Hindlimb muscle (tissue), 1 donor: ENCODE results near the gene CDC42EP1. TPM values are rescaled to one million over a fixed set of nuclear protein-coding genes. Genes with fewer than 3 reads are reported as not detected.

ENCODE experiments used
- DNase-seq: peaks from one replicate; pipeline ENCODE4 v3.0.0-alpha.2; 2013
- polyA plus RNA-seq: library from polyadenylated mRNA; unstranded; fragments of 120-200 nt; gene quantifications from one replicate; pipeline ENCODE4 v1.2.1, GENCODE V29; 2013; ENCODE audit not compliant: insufficient read length

CDC42EP1 gene
- polyA plus RNA-seq, 1 donor, result 53.9 TPM

GRCh38 chr22:37561212-37562048 is 1.1 kb downstream of the CDC42EP1 start:
- DNase-seq, result peak; percentile 92

DNA sequence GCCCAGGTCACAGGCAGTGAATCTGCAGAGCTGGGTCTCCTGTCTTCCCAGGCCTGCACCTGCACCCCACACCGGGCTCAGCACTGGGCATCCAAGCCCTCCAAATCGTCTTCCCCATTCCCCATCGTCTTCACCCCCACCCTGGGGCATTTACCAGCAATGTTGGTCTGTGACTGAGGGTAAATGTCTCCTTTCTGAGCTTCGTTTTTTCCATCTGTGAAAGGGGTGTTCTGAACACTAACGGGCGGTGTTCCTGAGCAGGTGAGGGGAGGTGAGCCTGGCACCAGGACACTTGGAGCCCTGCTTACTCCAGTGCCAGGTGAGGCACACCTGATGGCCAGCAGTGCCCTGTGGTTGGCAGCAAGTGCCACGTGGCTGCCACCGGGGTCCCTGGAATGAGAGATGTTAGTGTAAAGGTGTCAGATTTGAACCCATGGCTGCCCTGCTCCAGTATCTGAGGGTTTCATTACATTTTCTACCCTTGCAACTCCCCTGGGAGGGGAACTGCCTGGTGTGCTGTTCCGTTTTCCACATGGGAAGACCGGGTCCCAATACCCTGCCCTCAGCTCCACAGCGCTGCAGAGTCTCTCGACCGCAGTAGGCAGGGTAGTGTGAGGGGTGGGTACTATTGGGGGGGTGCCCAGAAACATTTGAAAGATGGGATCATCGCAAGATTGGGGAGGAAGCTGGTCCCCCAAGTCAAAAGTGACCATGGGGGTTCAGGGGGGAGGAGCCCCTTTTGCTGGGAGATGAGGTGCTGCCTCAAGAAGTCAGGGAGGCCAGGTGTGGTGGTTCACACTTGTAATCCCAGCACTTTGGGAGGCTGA is 2.0 kb downstream of the CDC42EP1 start:
- DNase-seq, result no peak

DNA sequence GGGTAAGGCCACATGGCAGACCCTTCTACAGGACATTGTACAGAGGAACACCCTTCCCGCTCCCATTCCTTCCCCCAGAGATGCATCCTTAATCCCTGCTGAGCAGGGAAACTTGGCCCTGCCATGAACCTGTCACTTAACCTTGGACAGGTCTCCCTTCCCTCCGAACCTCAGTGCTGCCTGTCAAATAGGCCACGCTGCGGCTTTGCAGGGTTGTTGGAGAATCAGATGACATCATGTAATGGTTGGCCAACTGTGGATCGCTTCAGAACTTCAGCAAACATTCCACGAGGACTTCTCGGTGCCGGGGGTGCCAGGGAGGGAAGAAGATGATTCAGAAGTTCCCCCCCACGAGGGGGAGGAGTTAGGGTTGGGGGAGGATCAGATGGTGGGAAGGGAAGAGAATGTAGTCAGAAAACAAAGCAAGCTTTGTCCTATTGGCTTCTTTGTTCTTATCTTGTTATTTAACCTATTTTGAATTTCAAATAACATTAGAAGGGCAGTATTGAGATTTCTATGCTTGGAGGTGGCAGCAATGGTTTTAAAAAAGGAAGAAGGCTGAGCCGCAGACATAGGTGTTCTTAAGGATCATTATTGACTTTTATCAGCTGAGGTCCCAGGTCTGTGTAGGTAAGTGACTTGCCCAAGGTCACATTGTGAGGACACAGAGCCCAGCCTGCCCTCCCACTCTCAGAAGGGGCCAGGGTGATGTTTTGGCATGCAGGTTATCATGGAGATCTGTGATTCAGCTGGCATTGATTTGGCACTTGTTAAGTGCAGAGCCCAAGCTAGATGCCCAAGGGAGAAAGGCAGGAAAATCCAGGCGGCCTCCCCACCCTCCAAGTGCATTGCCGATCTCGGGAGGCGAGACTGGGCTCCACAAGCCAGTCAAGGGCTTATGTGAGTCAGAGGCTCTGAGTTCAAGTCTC is 3.1 kb downstream of the CDC42EP1 start:
- no peak for DNase-seq

GRCh38 chr22:37564111-37564711 is 3.9 kb downstream of the CDC42EP1 start:
- no peak for DNase-seq

GRCh38 chr22:37565830-37566229 is 5.5 kb downstream of the CDC42EP1 start:
- DNase-seq, result no peak

- DNase-seq, result no peak
Observed at GRCh38 chr22:37566329-37566837, 6.1 kb downstream of the CDC42EP1 start.

DNA sequence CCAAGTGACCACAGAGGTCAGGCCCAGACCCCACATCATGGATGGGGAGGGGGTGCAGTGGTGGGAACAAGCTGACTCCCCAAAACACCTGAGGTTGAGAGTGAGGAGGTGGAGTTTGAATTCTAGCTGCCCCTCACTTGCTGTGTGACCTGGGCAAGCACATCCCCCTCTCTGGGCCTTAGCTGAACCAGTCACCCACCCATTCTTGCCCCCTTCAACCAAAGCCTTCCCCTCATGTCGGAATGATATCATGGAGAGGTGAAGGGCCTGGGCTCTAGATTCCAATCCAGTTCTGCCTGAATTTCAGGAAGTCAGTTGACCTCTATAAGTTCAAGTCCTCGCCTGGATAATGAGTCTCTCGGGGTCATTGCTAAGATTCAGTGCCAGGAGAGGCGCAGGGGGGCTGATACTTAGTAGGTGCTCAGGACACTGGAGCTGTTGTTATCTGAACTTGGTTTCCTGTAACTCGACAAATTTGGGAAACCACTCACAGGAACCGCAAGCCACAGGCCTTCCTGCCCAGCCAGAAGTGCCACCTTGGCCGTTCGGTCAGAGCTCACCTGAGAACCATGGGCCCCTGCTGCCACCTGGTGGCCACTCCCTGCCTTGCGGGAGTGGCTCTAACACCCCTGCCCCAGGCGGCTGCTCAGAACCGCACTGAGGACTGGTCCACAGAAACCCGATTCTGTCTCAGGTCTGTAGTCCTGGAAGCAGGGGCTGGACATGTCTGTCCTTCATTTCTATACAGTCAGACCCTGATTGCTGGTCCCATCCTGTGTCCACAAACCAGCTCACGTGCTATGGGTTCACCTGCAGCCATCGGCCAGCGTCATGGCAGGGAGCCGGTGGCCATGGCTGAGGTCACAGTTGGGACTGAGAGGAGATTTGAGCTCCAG is 6.9 kb downstream of the CDC42EP1 start:
- DNase-seq, result peak; percentile 63

DNA sequence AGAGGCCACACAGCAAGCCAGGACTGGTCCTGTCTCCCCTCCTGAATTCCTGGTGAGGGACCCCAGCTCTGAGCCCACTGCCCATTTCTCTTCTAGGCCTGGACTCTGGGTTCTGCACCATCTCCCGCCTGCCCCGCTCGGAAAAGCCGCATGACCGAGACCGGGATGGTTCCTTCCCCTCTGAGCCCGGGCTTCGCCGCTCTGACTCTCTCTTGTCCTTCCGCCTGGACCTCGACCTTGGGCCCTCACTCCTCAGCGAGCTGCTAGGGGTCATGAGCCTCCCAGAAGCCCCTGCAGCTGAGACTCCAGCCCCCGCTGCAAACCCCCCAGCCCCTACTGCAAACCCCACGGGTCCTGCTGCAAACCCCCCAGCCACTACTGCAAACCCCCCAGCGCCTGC is 7.7 kb downstream of the CDC42EP1 start:
- DNase-seq, result no peak

DNA sequence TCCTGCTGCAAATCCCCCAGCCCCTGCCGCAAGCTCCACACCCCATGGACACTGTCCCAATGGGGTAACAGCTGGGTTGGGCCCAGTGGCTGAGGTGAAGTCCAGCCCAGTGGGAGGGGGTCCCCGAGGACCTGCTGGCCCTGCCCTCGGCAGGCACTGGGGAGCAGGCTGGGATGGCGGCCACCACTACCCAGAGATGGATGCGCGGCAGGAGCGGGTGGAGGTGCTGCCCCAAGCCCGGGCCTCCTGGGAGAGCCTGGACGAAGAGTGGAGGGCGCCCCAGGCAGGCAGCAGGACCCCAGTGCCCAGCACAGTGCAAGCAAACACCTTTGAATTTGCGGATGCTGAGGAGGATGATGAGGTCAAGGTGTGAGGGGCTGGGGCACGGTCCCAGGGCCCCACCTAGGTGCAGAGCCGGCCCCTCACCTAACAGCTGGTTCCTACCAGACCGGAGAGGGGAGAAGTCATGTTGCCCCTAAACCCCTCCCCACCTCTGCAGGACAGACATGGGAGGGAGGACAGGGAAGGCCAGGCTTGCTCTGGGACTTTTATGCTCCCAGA is 8.2 kb downstream of the CDC42EP1 start:
- DNase-seq, result no peak

DNA sequence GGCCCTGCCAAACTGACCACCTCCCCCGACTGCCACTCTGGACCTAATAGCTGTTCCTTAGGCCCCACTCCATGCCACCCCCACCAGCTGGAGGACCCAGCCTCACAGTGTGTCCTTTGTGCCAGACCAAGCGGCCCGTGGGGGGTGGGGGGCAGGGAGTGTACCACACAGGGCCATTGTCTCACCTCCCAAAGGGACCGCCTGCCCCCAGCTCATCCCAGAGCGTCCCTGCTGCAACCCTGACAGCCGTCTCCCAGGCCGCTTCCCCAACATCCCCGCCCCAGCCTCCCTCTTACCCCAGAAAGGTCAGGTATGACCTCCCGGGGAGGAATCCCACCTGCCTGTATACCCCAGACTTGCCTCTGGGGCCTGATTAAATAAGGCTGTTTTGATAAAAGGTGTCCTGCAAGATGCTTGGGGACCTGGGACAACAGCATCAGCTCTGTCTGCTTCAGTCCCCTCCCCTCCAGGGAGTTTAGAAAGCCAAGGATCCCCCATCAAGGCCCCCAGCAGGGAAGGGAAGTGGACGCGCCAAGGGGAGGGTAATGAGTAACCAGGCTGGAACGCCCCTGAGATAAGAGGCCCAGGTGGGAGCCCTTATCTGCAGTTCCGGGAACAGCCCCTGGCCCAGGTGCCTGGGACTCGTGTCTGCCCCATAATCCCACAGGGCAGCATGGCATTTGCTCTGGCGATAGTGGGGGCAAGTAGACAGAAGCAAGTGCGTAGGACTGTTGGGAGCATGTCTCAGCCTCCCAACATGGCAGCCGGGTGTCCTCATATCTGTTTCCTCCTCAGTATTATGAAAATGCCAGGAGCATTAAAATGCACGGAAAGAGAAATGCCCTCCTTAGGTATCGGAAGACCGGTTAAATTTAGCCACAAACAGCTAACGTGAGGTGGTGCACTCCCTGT is 9.0 kb downstream of the CDC42EP1 start:
- DNase-seq, result no peak

- DNase-seq, result no peak
Observed at GRCh38 chr22:37569921-37570660, 9.8 kb downstream of the CDC42EP1 start.

DNA sequence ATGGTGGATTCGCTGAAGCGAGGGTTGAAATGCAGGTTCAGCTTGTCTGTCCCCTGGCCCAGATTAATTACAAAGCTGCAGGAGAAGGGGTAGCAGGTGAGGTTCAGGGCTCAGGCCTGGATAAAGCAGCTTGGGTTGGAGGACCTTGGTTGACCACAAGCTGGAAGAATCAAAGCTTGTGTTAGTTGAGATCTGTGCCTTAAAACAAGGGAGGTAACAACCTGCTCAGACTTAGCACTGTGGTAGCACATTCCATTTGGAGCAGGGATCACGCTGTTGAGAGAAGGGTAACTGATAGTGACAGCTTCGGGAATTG is 10.3 kb downstream of the CDC42EP1 start:
- no peak for DNase-seq

- no peak for DNase-seq
Observed at GRCh38 chr22:37571258-37571991, 11.1 kb downstream of the CDC42EP1 start.

DNA sequence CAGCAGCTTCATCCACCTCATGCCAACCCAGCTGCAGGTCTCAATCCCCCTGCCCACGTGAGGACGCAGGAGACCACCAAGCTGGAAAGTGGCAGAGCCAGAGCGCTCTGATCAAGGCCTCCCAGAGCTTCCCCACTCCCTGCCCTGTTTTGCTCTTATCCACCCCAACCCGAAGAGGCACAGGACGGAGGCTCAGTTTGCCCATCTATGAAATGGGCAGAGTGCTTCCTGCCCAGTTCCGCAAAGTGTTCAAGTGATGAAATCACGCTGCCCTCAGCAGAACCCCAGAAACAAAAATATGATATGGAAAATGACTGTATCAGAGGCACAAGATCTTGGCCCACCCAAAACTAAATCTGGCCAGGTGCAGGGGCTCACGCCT is 11.7 kb downstream of the CDC42EP1 start:
- no peak for DNase-seq

GRCh38 chr22:37575490-37576003 is 15.3 kb downstream of the CDC42EP1 start:
- DNase-seq, result no peak

GRCh38 chr22:37578002-37578401 is 17.7 kb downstream of the CDC42EP1 start:
- no peak for DNase-seq

DNA sequence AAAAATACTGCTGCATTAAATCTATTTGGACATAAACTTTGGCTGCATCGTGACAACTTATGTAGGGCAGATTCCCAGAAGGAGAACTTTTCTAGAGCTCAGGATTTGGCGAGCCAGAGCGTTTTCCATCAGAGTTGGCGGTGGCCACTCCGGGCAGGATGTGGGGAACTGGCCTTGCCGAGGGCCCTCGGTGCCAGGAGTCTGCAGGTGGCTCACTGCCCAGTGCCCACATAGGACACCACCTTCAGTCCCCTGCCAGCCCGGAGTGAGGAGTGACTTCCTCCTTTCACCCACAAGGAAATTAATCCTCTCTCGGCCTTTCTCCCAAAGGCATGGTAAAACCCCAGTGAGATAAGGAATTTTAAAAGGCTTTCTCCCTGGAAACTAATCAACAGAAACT is 21.2 kb downstream of the CDC42EP1 start:
- DNase-seq, result peak; percentile 67

GRCh38 chr22:37582526-37582925 is 22.2 kb downstream of the CDC42EP1 start:
- DNase-seq, result no peak
